ENCODE measurements around the gene MAN1A2. TPM values are rescaled to one million over a fixed set of nuclear protein-coding genes. Genes with fewer than 3 reads are reported as not detected.

Gene MAN1A2
- total and polyA plus RNA-seq, 10 of the 15 experiments (the other 5 are each of a cell fraction or from before 2014, with no cell fraction given), result 2.8 to 23.6 (median 16.0) TPM

GRCh38 chr1:117531222-117531621 lies 164.0 kb downstream of the MAN1A2 start (continued):
- TF ChIP-seq ZBTB11 (CRISPR knock-in tag; IDR thresholded peaks at IDR 0.05), result no peak
- TF ChIP-seq LARP7 (IDR thresholded peaks at IDR 0.05), result no peak

- ATAC-seq (peak; percentile 96), DNase-seq (ENCODE audit: low read depth, low spot score) (peak; percentile 28), FAIRE-seq (peak; percentile 94)
- no peaks in the 10 kb centered on the region for H3K4me1 ChIP-seq (ENCODE audit: control insufficient read depth, insufficient read depth, low read length)
- POLR2A ChIA-PET, result interaction anchor here (1.3 kb wide), 1 partner anchor 39 kb away, joined by 3 read pairs; no protein-coding TSS in a partner anchor
- no peaks in the 10 kb centered on the region for H3K27me3 ChIP-seq (replicated peaks in 1 of 2; ENCODE audit: control insufficient read depth in 2 of 2, insufficient read depth in 2 of 2, low read length in 1 of 2)
- H3K4me2 ChIP-seq (ENCODE audit: control insufficient read depth, insufficient read depth), result no peak overlapping the region
- H3K9ac ChIP-seq (ENCODE audit: control insufficient read depth, insufficient read depth, low read length), result no peak overlapping the region
- no peak overlapping the region for H3K4me3 ChIP-seq
- H3K36me3 ChIP-seq (ENCODE audit: control insufficient read depth in 2 of 2, insufficient read depth in 2 of 2, low read length in 1 of 2), result no peaks in the 10 kb centered on the region
- intact Hi-C loops (cut with micrococcal nuclease; ENCODE audit: unreplicated experiment) (loop anchor here (5.0 kb wide), 1 partner anchor 217 kb away; no protein-coding TSS in a partner anchor), in situ Hi-C loops (cut with MboI) (loop anchor here (5.0 to 10.0 kb wide), 3 partner anchors 137 to 360 kb away; no protein-coding TSS in a partner anchor)
- CTCF ChIA-PET, result interaction anchor here (0.6 to 13.8 kb wide), 63 partner anchors 9 to 1880 kb away, joined by 3 to 269 read pairs (median 4); partner anchors contain the start of gene MAN1A2
- no peak overlapping the region for H3K27ac ChIP-seq (ENCODE audit: control insufficient read depth, insufficient read depth)
- WGBS (ENCODE audit: insufficient coverage, insufficient replicate concordance, low lambda C conversion rate, missing lambda C conversion rate), result 18% methylated on average over 6 of the region's 6 CpGs
- BruUV-seq (replicated peaks), result no TSS peak
- RAD21 ChIA-PET (ENCODE audit: unreplicated experiment), result interaction anchor here (0.7 to 3.1 kb wide), 20 partner anchors 20 to 468 kb away, joined by 3 to 26 read pairs (median 4); no protein-coding TSS in a partner anchor
- no peaks in the 10 kb centered on the region for H3K79me2 ChIP-seq (ENCODE audit: control insufficient read depth, insufficient read depth, low read length)
- SMC1A ChIA-PET (ENCODE audit: uncharacterized antibody, unreplicated experiment), result interaction anchor here (0.7 to 4.6 kb wide), 31 partner anchors 10 to 374 kb away, joined by 3 to 84 read pairs (median 4); partner anchors contain the start of gene TENT5C
- H3K9me3 ChIP-seq (replicated peaks; ENCODE audit: control insufficient read depth, insufficient read depth, low read length), result no peaks in the 10 kb centered on the region
- H2AFZ ChIP-seq (ENCODE audit: control insufficient read depth, low read depth, low read length), result no peak overlapping the region
- no peaks in the 10 kb centered on the region for H4K20me1 ChIP-seq (ENCODE audit: control insufficient read depth, insufficient read depth)
- TF ChIP-seq RB1 (IDR thresholded peaks at IDR 0.05; ENCODE audit: borderline replicate concordance), result no peak
- TF ChIP-seq CEBPB (IDR thresholded peaks at IDR 0.05; ENCODE audit: borderline replicate concordance in 1 of 2, low read depth in 2 of 2, low read length in 2 of 2), result no peak
- no peak for TF ChIP-seq PRDM15 (CRISPR knock-in tag; IDR thresholded peaks at IDR 0.05)
- peak; percentile 27; the same call in 1 of the 2 replicates for TF ChIP-seq EED (IDR thresholded peaks at IDR 0.05; ENCODE audit: low read depth)
- no peak for TF ChIP-seq MTA2 (IDR thresholded peaks at IDR 0.05; ENCODE audit: low read depth)
- no peak for TF ChIP-seq DPF2 (IDR thresholded peaks at IDR 0.05)
- no peak for TF ChIP-seq TARDBP (IDR thresholded peaks at IDR 0.05; ENCODE audit: borderline replicate concordance)
- no peak for TF ChIP-seq NFYA (IDR thresholded peaks at IDR 0.05; ENCODE audit: borderline replicate concordance, low read depth, low read length)
- 0 out of 2 replicates have a peak, but pooled peaks have one; percentile 36 for TF ChIP-seq CBFB (IDR thresholded peaks at IDR 0.05; ENCODE audit: low read depth)
- TF ChIP-seq ZBTB4 (CRISPR knock-in tag; IDR thresholded peaks at IDR 0.05), result no peak
These were observed 167.8 kb downstream of the MAN1A2 start for GRCh38 chr1:117534995-117535467.
